Neural cell (in vitro differentiated cells): ENCODE measurements around the gene LCN10.

Experiments used
- CTCF ChIP-seq: fragments of 450-650 bp; IDR thresholded peaks from 2 replicates; pipeline ENCODE4 v1.5.1; 2014; ENCODE audit warnings: antibody characterized with exemption, mild to moderate bottlenecking, moderate library complexity; ENCODE audit not compliant: poor library complexity, severe bottlenecking
- EP300 ChIP-seq: fragments of 450-650 bp; conservative IDR thresholded peaks from 2 replicates; pipeline ENCODE4 v1.6.1; 2014; ENCODE audit warnings: antibody characterized with exemption, mild to moderate bottlenecking, moderate library complexity; ENCODE audit not compliant: poor library complexity, severe bottlenecking
- EZH2 ChIP-seq: fragments of 200-600, 300-800 bp; shearing (Covaris generic), sonication (generic); IDR thresholded peaks from 2 replicates; pipeline ENCODE4 v1.6.1; 2014; ENCODE audit warnings: antibody characterized with exemption, low read length, borderline replicate concordance, mild to moderate bottlenecking; ENCODE audit not compliant: insufficient read depth, poor library complexity, severe bottlenecking
- POLR2AphosphoS5 ChIP-seq: IDR thresholded peaks from 2 replicates; pipeline ENCODE4 v1.6.1; 2012
- RAD21 ChIP-seq: fragments of 450-650 bp; conservative IDR thresholded peaks from 2 replicates; pipeline ENCODE4 v1.6.1; 2014; ENCODE audit warnings: antibody characterized with exemption, mild to moderate bottlenecking, moderate library complexity
- REST ChIP-seq: IDR thresholded peaks from 2 replicates; pipeline ENCODE4 v1.6.1; 2012; ENCODE audit warnings: borderline replicate concordance
- SMC3 ChIP-seq: fragments of 450-650 bp; conservative IDR thresholded peaks from 2 replicates; pipeline ENCODE4 v1.6.1; 2014; ENCODE audit warnings: antibody characterized with exemption, mild to moderate bottlenecking, moderate library complexity; ENCODE audit not compliant: poor library complexity
- TAF1 ChIP-seq: IDR thresholded peaks from 2 replicates; pipeline ENCODE4 v1.6.1; 2012; ENCODE audit warnings: low read depth

GRCh38 chr9:136722969-136723356 is 19.8 kb downstream of the LCN10 start:
- TF ChIP-seq POLR2AphosphoS5 (no peak), EZH2 (no peak), SMC3 (no peak), TAF1 (no peak), CTCF (no peak), REST (no peak), EP300 (no peak), RAD21 (no peak)
